Glutamatergic neuron (in vitro differentiated cells): Measurements from ENCODE around the gene AP5Z1. TPM values are rescaled to one million over a fixed set of nuclear protein-coding genes. Genes with fewer than 3 reads are reported as not detected.

Experiments
- DNase-seq: peaks from one replicate; pipeline ENCODE4 v3.0.0; 2022
- H3K27ac Mint-ChIP-seq: one replicate; pipeline ENCODE4 v1.8.0; 2020; ENCODE audit warnings: mild to moderate bottlenecking, mixed read lengths, inconsistent platforms; ENCODE audit not compliant: unreplicated experiment
- H3K27me3 Mint-ChIP-seq: one replicate; pipeline ENCODE4 v1.8.0; 2020; ENCODE audit warnings: mild to moderate bottlenecking, moderate library complexity, mixed read lengths, inconsistent platforms; ENCODE audit not compliant: unreplicated experiment
- H3K36me3 Mint-ChIP-seq: one replicate; pipeline ENCODE4 v1.8.0; 2020; ENCODE audit warnings: mild to moderate bottlenecking, mixed read lengths, inconsistent platforms; ENCODE audit not compliant: unreplicated experiment
- H3K4me1 Mint-ChIP-seq: one replicate; pipeline ENCODE4 v1.8.0; 2020; ENCODE audit warnings: mild to moderate bottlenecking, low read depth, mixed read lengths, inconsistent platforms; ENCODE audit not compliant: unreplicated experiment
- H3K4me3 Mint-ChIP-seq: one replicate; pipeline ENCODE4 v1.8.0; 2020; ENCODE audit warnings: mild to moderate bottlenecking, mixed read lengths, inconsistent platforms; ENCODE audit not compliant: unreplicated experiment
- H3K9me3 Mint-ChIP-seq: one replicate; pipeline ENCODE4 v1.8.0; 2020; ENCODE audit warnings: mild to moderate bottlenecking, moderate library complexity, mixed read lengths, inconsistent platforms; ENCODE audit not compliant: unreplicated experiment
- total RNA-seq: library from RNA; stranded (reverse); fragmentation: NEBNext Ultra II Directional; extraction: Animal tissue kit (Norgen Biotek cat#: 25700); gene quantifications from one replicate; pipeline ENCODE4 v1.2.1, GENCODE V29; 2021; ENCODE audit not compliant: unreplicated experiment
- TF ChIP-seq, protein P1 (sequence below): fragments of 200-600 bp; sonication (generic); IDR thresholded peaks from one replicate; pipeline ENCODE4 v1.5.0; 2021; ENCODE audit not compliant: partially characterized antibody, unreplicated experiment

Gene AP5Z1
- total RNA-seq, 1 donor from 2014 or later: 49.8 TPM

DNA sequence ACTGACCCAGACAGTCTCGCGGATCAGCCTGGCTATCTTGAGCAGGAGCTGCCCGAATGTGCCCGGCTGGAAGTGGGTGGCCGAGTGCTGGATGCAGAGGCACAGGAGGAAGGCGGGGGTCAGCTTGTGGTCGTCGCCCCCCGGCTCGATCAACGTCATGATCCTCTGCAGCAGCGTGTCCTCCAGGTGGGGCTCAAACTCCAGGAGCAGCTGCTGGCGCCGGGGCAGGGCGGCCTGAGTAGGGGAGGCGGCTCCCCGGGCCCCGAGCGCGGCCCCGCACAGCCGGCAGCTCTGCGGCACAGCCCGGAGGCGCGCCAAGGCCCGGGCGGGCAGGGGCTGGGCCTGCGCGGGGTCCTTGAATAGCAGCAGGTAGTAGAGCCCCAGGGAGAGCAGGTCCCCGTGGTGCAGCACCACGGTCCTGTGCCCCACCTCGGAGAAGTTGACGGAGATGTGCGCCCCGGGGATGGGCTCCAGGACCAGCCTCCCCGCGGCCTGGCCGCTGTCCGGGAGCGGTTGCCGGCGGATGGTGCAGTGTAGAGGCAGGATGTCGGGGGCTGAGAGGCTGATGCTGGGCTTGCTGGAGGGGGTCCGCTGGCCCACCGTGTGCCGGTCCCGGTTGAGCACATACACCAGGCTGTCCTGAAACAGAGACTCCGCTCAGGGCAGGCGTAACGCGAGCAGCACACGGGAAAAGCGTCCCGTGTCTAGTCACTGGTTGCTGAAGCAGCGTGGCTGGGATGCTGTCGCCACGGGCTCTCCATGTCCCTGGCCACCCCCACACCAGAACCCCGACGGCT lies 59.4 kb downstream of the AP5Z1 start:
- no peak overlapping the region for H3K27ac Mint-ChIP-seq
- no peak for DNase-seq

DNA sequence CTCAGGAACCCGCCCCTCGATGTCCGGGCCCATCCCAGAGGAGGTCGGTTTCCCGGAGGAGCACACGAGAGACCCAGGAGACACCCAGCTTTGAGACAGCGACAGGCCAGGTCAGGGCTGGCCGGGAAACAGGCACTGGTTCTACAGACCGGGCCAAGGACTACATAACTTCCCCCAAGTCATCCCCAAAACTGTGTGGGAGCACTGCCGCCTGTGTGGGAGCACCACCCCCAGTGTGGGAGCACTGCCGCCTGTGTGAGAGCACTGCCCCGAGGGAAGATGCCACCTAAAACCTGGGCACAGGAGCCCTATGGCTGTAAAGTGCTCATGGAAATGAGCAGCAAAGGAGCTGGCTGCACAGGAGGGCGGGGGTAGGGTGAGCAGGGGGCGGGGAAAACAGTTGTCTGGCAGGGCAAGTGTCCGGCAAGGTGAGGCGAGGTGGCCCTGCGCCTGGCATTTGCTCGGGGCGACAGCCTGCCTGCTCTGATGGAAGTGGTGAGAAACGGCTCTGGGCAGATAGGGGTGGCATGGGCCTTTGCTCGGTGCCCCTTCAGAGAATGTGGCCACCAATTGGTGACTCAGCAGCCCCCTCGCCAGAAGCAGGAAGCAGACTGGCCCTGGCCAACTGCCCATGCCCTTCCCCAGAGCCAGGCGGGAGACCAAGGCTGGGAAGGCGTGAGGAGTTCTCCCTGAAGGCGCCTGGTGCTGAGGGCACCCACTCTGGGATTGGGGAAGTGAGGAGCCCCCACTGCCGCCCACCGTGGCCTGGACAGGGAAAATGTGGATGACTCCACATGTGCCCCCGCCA lies 60.2 kb downstream of the AP5Z1 start:
- TF ChIP-seq, protein P1, sequence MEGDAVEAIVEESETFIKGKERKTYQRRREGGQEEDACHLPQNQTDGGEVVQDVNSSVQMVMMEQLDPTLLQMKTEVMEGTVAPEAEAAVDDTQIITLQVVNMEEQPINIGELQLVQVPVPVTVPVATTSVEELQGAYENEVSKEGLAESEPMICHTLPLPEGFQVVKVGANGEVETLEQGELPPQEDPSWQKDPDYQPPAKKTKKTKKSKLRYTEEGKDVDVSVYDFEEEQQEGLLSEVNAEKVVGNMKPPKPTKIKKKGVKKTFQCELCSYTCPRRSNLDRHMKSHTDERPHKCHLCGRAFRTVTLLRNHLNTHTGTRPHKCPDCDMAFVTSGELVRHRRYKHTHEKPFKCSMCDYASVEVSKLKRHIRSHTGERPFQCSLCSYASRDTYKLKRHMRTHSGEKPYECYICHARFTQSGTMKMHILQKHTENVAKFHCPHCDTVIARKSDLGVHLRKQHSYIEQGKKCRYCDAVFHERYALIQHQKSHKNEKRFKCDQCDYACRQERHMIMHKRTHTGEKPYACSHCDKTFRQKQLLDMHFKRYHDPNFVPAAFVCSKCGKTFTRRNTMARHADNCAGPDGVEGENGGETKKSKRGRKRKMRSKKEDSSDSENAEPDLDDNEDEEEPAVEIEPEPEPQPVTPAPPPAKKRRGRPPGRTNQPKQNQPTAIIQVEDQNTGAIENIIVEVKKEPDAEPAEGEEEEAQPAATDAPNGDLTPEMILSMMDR: no peak
- peaks cover 14% of the 10 kb centered on the region for H3K9me3 Mint-ChIP-seq
- H3K27ac Mint-ChIP-seq: no peak overlapping the region
- no peak for DNase-seq
- H3K4me3 Mint-ChIP-seq: no peak overlapping the region
- H3K36me3 Mint-ChIP-seq: no peaks in the 10 kb centered on the region
- H3K27me3 Mint-ChIP-seq: peaks cover 6% of the 10 kb centered on the region
- peaks cover 20% of the 10 kb centered on the region for H3K4me1 Mint-ChIP-seq

More for the DNA sequence above, 59.4 kb downstream of the AP5Z1 start:
- no peak overlapping the region for H3K4me3 Mint-ChIP-seq
- peaks cover 22% of the 10 kb centered on the region for H3K4me1 Mint-ChIP-seq
- TF ChIP-seq, protein P1: no peak
- peaks cover 5% of the 10 kb centered on the region for H3K36me3 Mint-ChIP-seq
- H3K9me3 Mint-ChIP-seq: peaks cover 16% of the 10 kb centered on the region
- peaks cover 6% of the 10 kb centered on the region for H3K27me3 Mint-ChIP-seq

DNA sequence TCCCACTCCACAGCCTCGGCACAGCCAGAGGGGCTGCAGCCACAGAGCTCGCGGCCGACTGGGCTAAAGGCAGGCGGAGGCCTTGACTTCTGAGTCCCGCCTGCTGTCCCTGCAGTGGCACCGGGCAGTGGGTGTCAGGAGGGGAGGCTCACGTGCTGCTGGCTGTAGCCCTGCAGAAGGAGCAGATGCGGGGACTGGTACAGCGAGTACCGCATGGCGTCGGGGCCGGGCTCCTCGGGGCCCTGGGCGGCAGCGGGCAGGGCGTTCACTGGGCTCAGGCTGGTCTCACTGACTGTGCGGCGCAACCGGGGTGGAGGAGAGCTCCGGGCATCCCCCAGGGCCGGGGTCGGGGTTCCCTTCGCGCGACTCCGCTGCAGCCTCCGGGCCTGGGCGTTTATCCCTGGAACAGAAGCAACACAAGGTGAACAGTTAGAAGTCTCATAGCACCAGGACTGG lies 60.8 kb downstream of the AP5Z1 start:
- Mint-ChIP-seq H3K27ac (no peak overlapping the region), H3K4me3 (no peak overlapping the region), H3K9me3 (peaks cover 10% of the 10 kb centered on the region), H3K4me1 (peaks cover 20% of the 10 kb centered on the region), H3K36me3 (no peaks in the 10 kb centered on the region), H3K27me3 (peaks cover 6% of the 10 kb centered on the region)
- no peak for DNase-seq
- TF ChIP-seq, protein P1: no peak

DNA sequence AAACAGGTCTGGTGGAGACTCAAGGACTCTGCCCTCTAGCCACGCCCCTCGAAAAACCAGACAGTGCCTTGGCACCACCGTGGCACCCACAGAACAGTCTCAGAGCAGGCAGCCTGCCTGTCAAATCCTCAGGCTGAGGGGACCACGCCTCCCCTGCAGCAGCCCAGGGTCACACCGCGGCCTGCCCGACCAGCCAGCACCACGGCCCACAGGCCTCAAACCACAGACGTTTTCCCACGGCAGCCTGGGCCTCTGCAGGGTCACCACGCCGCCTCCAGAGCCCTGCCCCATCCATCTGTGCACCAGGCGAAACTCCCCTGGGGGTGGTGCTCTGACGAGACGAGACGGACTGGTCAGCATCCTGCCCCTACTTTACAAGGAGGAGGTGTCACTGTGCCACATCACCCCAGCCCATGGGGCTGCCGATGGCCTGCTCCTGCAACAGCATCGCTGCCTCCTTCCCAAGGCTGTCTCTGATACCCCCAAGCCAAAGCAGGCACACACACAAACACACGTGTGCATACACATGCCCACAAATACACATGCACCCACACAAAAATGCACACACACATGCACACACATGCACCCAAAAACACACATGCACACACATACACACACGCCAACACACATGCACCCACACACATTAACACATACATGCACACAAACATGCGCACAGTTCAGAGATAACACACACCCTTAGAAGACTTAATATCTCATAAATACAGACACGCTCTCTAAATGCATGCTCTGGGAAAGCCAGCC lies 61.8 kb downstream of the AP5Z1 start:
- H3K36me3 Mint-ChIP-seq: no peaks in the 10 kb centered on the region
- TF ChIP-seq, protein P1: no peak
- peak overlapping the region; percentile 68 for H3K4me3 Mint-ChIP-seq
- H3K27me3 Mint-ChIP-seq: peaks cover 6% of the 10 kb centered on the region
- H3K4me1 Mint-ChIP-seq: peaks cover 22% of the 10 kb centered on the region
- H3K27ac Mint-ChIP-seq: peak overlapping the region; percentile 97
- H3K9me3 Mint-ChIP-seq: peaks cover 10% of the 10 kb centered on the region
- peak; percentile 79 for DNase-seq
